PFSK-1 (cell line): Measurements from ENCODE around the gene RPL5.

Source experiments
- FOXP2 ChIP-seq: optimal IDR thresholded peaks from 2 replicates; pipeline ENCODE3; 2011; ENCODE audit warnings: borderline replicate concordance, control low read depth, inconsistent platforms; ENCODE audit not compliant: insufficient read depth; ENCODE audit errors: extremely low read length, extremely low read depth
- POLR2AphosphoS5 ChIP-seq: IDR thresholded peaks from 2 replicates; pipeline ENCODE4 v1.6.1; 2012; ENCODE audit warnings: low read depth, mild to moderate bottlenecking, control low read depth, low read length, moderate library complexity
- TF ChIP-seq, protein P1 (sequence below), 2 experiments: IDR thresholded peaks; 2 replicates each; pipeline versions ENCODE4 v1.6.1 to v1.8.0; 2011 to 2012; ENCODE audit warnings: low read depth in 2 of 2, low read length in 2 of 2, control low read depth in 1 of 2, inconsistent platforms in 1 of 2, mild to moderate bottlenecking in 1 of 2, moderate library complexity in 1 of 2; ENCODE audit not compliant: insufficient read depth in 1 of 2

GRCh38 chr1:92857817-92858216 is 26.0 kb downstream of the RPL5 start:
- TF ChIP-seq POLR2AphosphoS5 (no peak), FOXP2 (no peak)
- TF ChIP-seq, protein P1, sequence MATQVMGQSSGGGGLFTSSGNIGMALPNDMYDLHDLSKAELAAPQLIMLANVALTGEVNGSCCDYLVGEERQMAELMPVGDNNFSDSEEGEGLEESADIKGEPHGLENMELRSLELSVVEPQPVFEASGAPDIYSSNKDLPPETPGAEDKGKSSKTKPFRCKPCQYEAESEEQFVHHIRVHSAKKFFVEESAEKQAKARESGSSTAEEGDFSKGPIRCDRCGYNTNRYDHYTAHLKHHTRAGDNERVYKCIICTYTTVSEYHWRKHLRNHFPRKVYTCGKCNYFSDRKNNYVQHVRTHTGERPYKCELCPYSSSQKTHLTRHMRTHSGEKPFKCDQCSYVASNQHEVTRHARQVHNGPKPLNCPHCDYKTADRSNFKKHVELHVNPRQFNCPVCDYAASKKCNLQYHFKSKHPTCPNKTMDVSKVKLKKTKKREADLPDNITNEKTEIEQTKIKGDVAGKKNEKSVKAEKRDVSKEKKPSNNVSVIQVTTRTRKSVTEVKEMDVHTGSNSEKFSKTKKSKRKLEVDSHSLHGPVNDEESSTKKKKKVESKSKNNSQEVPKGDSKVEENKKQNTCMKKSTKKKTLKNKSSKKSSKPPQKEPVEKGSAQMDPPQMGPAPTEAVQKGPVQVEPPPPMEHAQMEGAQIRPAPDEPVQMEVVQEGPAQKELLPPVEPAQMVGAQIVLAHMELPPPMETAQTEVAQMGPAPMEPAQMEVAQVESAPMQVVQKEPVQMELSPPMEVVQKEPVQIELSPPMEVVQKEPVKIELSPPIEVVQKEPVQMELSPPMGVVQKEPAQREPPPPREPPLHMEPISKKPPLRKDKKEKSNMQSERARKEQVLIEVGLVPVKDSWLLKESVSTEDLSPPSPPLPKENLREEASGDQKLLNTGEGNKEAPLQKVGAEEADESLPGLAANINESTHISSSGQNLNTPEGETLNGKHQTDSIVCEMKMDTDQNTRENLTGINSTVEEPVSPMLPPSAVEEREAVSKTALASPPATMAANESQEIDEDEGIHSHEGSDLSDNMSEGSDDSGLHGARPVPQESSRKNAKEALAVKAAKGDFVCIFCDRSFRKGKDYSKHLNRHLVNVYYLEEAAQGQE (IDR thresholded peaks at IDR 0.05; ENCODE audit: insufficient read depth in 1 of 2, low read depth in 2 of 2, low read length in 2 of 2) = no peak
